ENCODE measurements around the gene RBMS2.

RBMS2 gene

DNA sequence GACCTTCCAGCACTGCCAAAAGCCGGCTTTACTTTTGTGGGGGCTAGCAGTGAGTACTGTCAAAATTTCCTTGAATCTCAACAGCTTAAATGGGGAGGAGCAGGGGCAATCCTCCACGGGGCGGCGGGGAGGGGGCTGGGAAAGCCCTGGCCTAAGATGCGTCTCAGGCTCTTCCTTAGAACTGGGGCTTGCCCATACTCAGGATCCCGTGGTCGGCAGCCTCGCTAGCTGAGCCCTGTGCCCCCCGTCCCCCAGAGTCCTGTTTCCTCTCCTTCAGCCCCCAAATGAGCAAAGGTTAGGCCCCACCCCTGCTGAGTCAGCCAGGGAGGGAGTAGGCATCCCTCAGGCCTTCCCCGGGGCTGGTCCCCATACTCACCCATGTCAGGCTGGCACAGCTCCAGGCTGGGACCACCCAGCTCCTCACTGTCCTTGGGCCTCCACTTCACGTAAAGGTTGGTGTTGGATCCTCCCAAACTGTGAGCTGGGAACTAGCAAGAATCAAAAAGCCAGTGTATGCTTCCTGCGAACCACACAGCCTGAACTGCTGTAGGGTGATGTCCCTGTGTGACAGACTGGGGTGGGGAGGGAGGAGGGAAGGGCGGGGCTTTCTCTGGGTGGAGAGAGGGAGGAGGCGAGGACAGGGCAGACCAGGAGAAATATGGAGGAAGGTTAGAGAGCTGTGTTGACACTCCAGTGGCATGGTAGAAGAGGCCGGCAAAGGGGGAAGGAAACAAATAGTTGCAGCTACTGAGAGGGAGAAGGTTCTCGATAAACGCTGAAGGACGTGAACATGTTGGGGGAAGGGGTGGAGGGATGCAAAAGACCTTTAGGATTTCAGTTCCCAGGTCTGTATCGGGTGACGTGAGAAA is 114.4 kb downstream of the RBMS2 start:
- TF ChIP-seq, protein P1, sequence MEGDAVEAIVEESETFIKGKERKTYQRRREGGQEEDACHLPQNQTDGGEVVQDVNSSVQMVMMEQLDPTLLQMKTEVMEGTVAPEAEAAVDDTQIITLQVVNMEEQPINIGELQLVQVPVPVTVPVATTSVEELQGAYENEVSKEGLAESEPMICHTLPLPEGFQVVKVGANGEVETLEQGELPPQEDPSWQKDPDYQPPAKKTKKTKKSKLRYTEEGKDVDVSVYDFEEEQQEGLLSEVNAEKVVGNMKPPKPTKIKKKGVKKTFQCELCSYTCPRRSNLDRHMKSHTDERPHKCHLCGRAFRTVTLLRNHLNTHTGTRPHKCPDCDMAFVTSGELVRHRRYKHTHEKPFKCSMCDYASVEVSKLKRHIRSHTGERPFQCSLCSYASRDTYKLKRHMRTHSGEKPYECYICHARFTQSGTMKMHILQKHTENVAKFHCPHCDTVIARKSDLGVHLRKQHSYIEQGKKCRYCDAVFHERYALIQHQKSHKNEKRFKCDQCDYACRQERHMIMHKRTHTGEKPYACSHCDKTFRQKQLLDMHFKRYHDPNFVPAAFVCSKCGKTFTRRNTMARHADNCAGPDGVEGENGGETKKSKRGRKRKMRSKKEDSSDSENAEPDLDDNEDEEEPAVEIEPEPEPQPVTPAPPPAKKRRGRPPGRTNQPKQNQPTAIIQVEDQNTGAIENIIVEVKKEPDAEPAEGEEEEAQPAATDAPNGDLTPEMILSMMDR (IDR thresholded peaks at IDR 0.05; ENCODE audit: low read depth, low read length): no peak
- peak; percentile 11; the same call in 1 of the 2 replicates for TF ChIP-seq MYC (IDR thresholded peaks at IDR 0.05; ENCODE audit: low read depth, low read length)
- TF ChIP-seq, protein P2, sequence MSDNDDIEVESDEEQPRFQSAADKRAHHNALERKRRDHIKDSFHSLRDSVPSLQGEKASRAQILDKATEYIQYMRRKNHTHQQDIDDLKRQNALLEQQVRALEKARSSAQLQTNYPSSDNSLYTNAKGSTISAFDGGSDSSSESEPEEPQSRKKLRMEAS (IDR thresholded peaks at IDR 0.05; ENCODE audit: low read depth, low read length): peak; percentile 34; the same call in 1 of the 2 replicates
- no peak for TF ChIP-seq POLR2A (IDR thresholded peaks at IDR 0.05; ENCODE audit: extremely low read depth, insufficient read length)

DNA sequence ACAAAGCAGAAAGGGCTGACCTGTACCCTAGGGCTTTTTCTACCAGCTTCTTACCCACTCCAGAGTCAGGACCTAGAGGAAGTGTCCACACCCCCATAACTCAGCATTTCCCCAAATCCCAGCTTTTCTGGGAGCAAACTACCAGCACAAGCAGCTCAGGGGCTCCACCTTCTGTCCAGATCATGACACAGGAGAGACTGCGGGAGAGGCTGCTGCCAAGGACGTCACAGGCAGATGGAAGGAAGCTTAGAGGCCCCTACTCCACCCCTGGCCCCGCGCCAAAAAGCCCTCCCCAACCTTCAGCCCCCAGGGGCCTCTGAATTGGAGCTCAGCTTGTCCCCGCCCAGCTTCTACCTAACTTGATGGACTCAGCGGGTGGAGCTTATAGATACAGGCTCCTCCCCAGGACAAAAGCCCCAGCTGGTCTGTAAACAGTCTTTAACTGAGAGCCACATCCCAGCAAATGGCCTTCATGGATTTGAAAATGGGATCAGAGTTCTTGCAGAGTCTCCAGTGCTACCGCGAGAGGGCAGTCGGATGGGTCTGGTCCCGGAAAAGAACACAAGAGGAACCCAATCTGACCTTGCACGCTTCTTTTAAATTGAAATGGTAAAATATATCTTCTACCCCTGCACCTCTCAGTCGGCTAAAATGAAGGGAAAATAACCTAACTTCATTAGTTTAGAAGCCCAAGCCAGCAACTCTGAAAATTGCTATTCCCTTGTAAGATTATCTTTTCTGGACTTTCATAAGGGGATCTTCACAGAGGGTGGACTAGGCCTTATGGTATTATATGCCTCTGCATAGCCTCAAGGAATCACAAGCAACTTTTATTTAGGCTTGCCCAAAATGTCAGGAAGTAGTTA is 115.3 kb downstream of the RBMS2 start:
- H3K4me3 ChIP-seq (ENCODE audit: low read depth, low read length): peak overlapping the region; percentile 65
- DNase-seq (ENCODE audit: low read depth): peak; percentile 99
- TF ChIP-seq POLR2A (IDR thresholded peaks at IDR 0.05; ENCODE audit: extremely low read depth, insufficient read length) (no peak), MYC (IDR thresholded peaks at IDR 0.05; ENCODE audit: low read depth, low read length) (0 out of 2 replicates have a peak, but pooled peaks have one; percentile 19)
- TF ChIP-seq, protein P1 (IDR thresholded peaks at IDR 0.05; ENCODE audit: low read depth, low read length): peak; percentile 89
- TF ChIP-seq, protein P2 (IDR thresholded peaks at IDR 0.05; ENCODE audit: low read depth, low read length): peak; percentile 25; the same call in 1 of the 2 replicates

More for the DNA sequence above, 114.4 kb downstream of the RBMS2 start:
- peak overlapping the region; percentile 65 for H3K4me3 ChIP-seq (ENCODE audit: low read depth, low read length)
- DNase-seq (ENCODE audit: low read depth): peak; percentile 92

DNA sequence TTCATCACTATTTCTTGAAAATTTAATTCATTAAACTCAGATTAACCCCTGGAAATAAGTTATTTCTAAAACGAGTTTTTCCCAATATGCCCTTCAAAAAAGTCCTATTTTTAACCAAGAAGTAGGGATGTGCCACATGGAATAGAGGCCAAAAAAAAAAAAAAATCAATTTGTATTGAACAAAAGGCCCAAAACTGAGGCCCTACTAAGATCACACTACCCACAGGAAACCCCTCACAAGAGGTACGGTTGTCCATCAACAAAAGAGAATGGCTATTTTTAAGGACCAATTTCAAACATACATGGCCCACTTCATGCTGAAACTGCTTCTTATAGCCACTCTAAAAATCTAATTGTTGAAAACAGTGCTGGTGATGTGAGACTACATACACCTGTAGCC is 116.0 kb downstream of the RBMS2 start:
- no peak for DNase-seq (ENCODE audit: low read depth)
- no peak overlapping the region for H3K4me3 ChIP-seq (ENCODE audit: low read depth, low read length)
- TF ChIP-seq MYC (IDR thresholded peaks at IDR 0.05; ENCODE audit: low read depth, low read length) (no peak), POLR2A (IDR thresholded peaks at IDR 0.05; ENCODE audit: extremely low read depth, insufficient read length) (no peak)
- TF ChIP-seq, protein P1 (IDR thresholded peaks at IDR 0.05; ENCODE audit: low read depth, low read length): no peak
- TF ChIP-seq, protein P2 (IDR thresholded peaks at IDR 0.05; ENCODE audit: low read depth, low read length): no peak

DNA sequence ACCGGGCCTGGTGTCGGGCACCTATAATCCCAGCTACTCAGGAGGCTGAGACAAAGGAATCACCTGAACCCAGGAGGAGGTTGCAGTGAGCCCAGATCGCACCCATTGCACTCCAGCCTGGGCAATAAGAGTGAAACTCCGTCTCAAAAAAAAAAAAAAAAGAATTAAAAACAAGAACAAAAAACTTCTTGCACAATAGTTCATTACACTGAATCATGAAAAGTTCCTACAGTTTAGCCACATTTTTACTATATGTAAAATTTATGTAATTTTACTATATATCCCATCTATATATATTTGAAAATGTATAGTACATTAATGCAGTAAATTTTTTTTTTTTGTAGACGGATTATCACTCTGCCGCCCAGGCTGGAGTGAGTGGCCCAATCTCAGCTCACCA is 119.6 kb downstream of the RBMS2 start:
- no peak overlapping the region for H3K4me3 ChIP-seq (ENCODE audit: low read depth, low read length)
- TF ChIP-seq, protein P1 (IDR thresholded peaks at IDR 0.05; ENCODE audit: low read depth, low read length): no peak
- TF ChIP-seq POLR2A (IDR thresholded peaks at IDR 0.05; ENCODE audit: extremely low read depth, insufficient read length) (no peak), MYC (IDR thresholded peaks at IDR 0.05; ENCODE audit: low read depth, low read length) (no peak)
- TF ChIP-seq, protein P2 (IDR thresholded peaks at IDR 0.05; ENCODE audit: low read depth, low read length): no peak
- DNase-seq (ENCODE audit: low read depth): no peak

DNA sequence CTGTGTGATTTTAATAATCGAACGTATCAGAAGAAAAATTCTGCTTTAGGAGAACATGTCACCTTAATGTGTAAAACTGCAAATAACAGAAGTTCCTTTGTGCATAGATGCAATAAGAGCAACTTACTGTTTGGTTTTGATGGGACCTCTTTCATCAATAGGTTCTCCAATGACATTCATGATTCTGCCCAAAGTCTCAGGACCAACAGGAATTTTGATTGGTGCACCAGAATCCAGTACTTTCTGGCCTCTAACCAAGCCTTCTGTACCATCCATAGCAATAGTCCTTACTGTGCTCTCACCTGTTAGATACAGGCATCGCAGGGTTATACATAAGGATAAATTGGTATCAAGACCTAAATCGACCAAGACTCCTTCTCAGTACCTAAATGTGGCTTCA is 123.0 kb downstream of the RBMS2 start:
- no peak for DNase-seq (ENCODE audit: low read depth)
- TF ChIP-seq, protein P1 (IDR thresholded peaks at IDR 0.05; ENCODE audit: low read depth, low read length): no peak
- TF ChIP-seq MYC (IDR thresholded peaks at IDR 0.05; ENCODE audit: low read depth, low read length): no peak
- no peak for TF ChIP-seq POLR2A (IDR thresholded peaks at IDR 0.05; ENCODE audit: extremely low read depth, insufficient read length)
- TF ChIP-seq, protein P2 (IDR thresholded peaks at IDR 0.05; ENCODE audit: low read depth, low read length): no peak
- peak overlapping the region; percentile 99 for H3K4me3 ChIP-seq (ENCODE audit: low read depth, low read length)
